Measurements from ENCODE around the gene AKR1A1.
A peak's percentile ranks its signal among the peaks of the same experiment; 100 is the strongest.
"Not testable (repeated sequence)": the region's sequence is repeated elsewhere in the genome, so short reads cannot be mapped to it uniquely, and the experiment has no call there.

The AKR1A1 gene

DNA sequence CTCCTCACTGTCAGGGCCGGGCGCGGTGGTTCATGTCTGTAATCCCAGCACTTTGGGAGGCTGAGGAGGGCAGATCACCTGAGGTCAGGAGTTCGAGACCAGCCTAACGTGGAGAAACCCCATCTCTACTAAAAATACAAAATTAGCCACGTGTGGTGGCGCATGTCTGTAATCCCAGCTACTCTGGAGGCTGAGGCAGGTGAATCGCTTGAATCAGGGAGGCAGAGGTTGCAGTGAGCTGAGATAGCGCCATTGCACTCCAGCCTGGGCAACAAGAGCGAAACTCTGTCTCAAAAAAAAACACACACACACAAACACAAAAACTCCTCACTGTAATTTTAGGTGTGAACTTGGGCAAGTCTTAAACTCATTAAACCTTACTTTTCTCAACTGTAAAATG lies 26.7 kb upstream of the AKR1A1 start:
- DNase-seq: not testable (repeated sequence)

DNA sequence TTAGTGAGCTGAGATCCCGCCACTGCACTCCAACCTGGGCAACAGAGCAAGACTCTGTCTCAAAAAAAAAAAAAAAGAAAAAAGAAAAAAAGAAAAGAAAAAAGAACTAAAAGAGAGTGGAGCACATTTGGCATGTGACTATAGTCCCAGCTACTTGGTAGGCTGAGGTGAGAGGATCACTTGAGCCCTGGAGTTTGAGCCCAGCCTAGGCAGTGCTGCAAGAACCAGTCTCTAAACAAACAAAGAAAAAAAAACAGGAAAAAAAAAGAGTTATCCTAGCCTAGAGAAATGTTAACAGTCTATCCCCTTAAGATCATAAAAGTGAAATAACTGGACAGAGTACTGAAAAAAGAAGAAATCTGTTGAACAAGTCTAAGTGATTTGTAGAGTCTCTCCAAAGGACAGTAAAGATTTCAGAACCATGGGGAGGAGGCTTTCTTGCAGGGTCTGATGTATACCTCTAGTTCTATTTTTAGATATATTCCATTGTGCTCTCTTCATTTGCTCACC lies 24.4 kb upstream of the AKR1A1 start:
- DNase-seq: peak; percentile 32

DNA sequence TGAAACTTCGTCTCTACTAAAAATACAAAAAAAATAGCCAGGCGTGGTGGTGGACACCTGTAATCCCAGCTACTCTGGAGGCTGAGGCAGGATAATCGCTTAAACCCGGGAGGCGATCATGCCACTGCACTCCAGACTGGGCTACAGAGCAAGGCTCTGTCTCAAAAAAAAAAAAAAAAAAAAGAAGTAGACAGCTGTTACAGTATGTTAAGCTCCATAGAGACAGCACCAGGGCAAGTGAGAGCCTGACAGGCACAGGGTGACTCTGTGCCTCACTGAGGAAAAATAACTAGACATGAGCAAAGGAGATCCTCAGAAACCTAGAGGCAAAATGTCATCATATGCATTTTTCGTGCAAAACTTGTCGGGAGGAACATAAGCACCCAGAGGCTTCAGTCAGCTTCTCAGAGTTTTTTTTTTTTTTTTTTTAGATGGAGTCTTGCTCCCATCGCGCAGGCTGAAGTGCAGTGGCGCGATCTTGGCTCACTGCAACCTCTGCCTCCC lies 19.9 kb upstream of the AKR1A1 start:
- no peak for DNase-seq

DNA sequence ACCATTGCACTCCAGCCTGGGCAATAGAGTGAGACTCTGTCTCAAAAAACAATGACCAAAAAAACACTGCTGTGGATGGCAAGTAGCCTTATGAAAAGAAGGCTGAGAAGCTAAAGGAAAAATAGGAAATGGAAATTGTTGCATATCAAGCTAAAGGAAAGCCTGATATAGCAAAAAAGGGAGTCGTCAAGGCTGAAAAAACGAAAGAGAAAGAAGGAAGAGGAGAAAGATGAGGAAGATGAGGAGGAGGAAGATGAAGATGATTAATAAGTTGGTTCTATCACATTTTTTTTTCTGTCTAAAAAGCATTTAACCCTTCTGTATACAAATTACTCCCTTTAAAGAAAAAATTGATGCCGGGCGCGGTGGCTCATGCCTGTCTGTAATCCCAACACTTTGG lies 18.8 kb upstream of the AKR1A1 start:
- no peak for DNase-seq

DNA sequence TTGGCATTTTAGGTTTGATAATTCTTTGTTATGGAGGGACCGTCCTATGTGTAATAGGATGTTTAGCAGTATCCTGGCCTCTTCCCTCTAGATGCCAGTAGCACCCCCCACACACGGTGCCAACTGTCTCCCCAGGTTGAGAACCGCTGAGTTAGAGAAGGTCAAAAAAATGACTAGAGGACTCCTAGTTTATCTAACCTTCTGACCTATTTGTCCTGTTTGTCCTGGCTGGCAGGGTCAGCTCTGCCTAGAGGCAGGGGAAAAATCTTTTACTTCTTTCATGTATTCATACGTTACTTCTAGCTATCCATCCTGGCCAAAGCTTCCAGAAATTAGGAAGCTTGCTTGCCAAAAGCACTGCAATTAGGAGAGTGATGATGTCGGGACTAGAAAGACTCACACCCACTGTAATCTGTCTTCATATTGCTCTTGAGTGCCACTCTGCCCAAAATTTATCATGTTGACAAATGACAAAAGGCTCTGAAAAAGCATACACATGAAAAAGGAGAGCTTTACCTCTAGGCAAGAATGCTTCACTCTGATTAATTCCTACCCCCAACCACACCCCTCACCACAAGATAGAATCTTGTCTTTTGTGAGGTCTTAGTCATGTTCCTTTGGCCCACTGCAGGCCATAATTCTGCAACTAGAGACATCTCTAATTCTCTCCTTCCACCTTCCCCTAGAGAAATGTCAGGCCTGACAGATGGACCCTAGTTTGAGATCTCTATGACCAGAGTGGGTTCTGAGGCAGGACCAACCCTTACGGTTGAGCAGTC lies 14.4 kb upstream of the AKR1A1 start:
- no peak for DNase-seq

DNA sequence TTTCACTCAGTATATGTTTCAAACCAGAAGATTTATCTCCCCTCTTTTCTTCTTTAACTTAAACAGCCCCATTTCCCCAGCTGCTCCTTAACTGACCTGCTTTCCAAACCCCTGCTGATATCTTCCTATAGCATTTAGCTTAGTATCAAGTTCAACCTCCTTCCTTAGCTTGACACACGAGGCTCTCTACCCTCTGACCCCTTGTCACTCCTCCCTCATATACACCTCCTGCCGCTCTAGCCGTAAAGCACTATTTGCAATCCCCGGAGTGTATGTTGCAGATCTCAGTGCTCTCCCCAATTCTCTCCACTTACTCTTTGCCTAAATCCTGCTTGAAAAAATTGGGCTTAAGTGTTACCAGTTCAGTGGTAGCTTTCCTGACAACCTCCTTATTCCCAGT lies 13.7 kb upstream of the AKR1A1 start:
- no peak for DNase-seq

DNA sequence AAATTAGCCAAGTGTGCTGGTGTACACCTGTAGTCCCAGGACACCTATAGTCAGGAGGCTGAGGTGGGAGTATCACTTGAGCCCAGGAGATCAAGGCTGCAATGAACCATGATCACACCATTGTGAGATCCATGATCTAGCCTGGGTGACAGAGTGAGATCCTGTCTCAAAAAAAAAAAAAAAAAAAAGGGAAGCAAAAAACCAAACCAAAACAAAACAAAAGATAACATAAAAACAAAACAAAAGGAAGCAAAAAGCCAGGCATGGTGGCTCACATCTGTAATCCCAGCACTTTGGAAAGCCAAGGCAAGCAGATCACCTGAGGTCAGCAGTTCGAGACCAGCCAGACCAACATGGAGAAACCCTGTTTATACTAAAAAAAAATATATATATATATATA lies 9.4 kb upstream of the AKR1A1 start:
- DNase-seq: no peak

DNA sequence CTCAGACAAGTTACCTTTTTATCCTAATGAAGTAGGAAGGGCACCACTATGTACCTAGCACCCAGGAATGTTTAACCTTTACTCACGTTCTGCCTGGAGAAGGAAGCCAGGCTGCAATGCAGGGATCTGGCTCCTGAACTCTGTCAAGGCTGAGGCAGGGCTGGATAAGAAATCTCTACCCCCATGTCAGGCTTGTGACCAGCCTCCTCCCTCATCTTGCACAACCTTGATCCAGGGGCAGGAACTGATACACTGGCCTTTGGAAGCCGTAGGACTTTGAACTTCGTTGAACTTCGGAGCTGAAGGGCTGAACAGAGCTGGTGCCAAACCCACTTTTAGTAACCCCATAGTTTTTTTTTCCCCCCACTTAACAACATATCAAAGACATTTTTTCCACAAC lies 8.0 kb upstream of the AKR1A1 start:
- DNase-seq: no peak

DNA sequence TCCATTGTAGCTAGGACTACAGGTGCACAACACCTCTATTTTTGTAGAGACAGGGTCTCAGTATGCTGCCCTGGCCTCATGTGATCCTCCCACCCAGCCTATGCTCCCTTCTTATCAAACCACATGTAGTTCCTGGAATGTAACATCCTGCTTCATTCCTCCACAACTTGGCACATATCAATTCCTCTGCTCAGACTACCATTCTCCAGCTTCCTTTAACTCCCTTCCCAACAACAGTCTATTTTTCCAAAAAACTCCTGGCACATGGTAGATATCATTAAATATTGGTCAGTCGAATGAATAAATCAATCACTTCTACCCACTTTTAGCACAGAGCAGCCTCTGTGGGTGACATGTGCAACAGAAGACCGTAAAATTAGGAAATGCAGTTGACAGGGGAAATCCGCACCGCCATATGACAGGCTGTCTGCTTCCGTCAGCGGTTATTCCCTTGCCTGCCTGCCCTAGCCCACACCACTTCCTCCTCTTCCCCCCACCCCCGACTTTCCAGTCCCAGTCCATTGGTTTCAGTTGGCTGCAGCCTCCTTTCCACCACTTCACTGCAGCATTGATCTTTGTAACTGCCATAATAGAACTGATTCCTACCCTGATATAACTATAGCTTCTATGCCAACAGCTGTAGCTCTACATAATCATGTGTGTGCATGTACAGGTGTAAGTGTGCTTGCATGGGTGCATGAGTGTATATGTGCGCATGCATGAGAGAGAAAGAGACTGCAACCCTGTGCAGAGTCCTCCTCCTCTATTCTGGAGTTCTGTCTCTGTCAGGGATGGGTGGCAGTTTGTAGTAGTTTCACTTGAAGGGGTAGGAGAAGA lies 6.8 kb upstream of the AKR1A1 start:
- no peak for DNase-seq

DNA sequence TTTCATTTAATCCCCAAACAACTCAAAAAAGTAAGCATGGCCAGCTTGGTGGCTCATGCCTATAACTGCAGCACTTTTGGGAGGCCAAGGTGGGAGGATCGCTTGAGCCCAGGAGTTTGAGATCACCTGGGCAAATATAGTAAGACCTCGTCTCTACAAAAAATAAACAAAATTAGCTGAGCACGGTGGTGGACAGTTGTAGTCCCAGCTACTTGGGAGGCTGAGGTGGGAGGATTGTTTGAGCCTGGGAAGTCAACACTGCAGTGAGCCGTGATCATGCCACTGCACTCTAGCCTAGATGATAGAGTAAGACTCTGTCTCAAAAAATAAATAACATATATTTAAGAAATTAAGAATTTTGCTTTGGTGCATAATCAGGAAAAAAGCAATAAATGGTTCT lies 6.1 kb upstream of the AKR1A1 start:
- no peak for DNase-seq

DNA sequence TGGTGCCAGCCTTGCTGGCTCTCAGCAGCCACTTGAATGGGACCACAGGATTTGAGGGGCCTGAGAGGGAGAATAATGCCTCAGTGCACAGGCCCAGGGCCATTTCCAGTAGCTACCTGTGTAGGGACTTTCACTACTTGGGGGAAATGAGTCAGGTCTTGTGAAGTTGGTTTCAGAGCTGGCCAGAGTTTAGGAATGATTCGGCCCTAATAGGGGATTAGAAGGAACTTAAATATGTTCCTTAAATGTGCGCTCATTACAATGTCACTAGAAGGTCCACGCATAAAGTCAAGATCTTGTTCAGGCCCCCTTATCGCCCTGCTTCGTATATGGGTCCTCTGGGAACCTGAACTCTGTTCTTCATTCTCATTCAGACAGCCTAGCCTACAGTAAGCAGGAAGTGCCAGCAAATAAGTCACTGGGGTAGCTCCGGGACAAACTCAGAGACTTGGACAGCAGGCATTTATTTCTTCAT lies 5.6 kb upstream of the AKR1A1 start:
- DNase-seq: no peak

DNA sequence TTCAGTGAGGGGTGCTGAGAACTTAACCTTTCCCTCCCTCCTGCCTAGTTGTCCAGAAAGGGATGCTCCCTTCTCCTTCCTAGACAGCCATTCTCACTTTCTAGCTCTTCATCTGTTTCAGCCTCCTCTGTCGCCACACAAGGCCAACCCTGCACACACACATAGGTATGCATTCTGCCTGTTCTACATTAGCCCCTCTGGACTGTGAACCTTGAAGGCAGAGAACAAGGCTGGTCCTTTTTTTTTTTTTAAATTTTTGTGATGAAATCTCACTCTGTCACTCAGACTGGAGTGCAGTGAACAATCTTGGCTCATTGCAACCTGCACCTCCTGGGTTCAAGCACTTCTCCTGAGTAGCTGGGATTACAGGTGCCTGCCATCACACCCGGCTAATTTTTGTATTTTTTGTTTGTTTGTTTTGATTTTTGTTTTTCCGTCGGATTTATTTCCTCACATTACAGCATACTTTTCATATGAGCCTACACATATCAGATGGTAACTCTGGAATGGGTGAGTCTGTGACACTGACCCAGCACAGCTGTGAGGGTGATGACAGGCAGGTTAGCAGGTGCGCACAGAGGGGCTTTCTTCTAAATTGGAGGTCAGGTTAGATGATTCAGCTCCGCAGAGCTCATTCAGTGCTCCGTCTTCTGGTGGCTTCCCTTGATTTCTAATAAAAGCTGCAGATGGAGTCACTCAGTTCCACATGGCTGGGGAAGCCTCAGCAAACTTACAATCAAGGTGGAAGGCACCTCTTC lies 4.9 kb upstream of the AKR1A1 start:
- DNase-seq: no peak

DNA sequence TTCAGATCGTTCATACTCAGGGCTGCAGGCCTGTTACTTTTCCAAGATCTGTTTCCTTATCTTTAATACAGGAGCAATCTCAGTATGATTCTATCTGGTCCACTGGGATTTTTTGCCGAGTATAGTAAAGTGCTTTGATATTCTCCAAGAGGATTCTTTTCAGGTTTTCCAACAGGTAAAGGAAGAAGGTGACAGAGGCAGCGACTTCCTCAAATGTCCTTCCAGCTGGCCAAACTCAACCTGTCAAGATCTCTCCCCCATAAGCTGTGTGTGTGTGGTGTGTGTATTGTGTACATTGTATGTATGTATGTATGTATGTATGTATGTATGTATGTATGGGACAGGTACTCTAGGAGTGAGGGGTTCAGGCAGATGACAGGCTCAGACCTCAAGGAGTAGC lies 1.1 kb downstream of the AKR1A1 start:
- DNase-seq: no peak

DNA sequence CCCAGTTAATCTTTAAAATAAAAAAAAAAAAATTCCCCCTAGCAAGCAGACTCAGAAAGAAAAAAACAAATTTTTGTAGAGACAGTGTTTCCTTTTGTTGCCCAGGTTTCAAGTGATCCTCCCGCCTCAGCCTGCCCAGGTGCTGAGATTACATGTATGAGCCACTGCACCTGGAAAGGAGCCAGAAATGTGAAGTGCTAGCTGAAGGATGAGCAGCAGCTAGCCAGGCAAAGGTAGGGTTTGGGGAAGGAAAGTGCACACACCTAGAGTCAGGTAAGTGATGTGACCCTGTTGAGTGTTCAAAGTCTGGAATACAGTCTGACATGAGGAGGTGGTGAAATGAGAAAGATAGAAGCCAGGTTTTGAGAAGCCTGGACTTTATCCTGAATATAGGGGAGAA lies 1.7 kb downstream of the AKR1A1 start:
- DNase-seq: peak; percentile 98

DNA sequence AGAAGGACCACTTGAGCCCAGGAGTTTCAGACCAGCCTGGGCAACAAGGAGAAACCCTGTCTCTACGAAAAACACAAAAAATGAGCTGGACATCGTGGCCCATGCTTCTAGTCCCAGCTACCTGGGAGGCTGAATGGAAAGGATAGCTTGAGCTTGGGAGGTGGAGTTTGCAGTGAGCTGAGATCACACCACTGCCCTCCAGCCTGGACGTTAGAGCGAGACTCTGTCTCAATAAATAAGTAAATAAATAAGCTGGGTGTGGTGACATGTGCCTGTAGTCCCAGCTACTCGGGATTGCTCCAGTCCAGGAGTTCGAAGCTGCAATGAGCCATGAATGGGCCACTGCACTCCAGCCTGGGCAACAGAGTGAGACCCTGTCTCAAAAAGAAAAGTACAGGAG lies 3.6 kb downstream of the AKR1A1 start:
- DNase-seq: no peak

DNA sequence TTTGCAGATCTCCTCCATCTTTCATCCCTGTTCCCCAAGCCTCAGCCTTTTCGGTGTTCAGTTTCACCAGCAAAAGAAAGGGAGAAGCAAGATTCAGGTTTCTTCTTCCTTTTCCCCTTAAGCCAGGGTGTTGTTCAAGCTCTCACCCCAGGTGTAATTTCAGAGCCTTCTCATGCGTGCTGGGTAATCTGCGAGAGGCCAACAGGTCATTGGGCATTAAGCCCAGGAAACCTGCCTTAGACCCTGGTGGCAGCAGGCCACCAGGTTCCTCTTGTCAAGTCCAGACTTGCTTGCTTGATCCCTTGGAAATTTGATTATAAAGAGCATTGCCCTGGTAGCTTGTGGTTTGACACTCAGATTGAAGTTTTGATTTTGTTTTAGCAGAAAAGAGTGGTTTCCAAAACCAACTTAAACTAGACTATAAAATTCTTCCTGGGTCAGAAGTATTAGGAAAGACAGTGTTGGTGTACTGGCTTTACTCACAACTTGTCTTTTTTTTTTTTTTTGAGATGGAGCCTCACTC lies 6.9 kb downstream of the AKR1A1 start:
- DNase-seq: peak; percentile 57

DNA sequence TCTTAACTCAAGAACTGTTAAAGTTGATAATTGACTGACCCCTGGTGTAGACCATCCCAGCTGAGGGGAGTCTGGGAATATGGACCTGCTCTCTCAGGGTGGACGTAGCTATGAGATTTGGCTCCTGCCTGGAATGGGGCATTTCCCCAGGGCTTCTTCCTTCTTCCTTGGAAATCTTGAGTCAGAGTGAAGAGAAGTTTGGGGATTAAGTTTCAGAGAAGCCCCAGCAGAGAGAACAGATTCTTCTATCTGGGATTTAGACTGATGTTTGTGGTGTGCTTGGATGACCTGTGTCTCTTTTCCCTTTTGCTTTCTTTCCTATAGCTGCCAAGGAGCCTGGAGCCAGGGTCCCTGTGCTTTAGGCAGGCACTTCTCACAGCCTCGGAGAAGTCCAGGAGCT lies 13.2 kb downstream of the AKR1A1 start:
- DNase-seq: no peak

DNA sequence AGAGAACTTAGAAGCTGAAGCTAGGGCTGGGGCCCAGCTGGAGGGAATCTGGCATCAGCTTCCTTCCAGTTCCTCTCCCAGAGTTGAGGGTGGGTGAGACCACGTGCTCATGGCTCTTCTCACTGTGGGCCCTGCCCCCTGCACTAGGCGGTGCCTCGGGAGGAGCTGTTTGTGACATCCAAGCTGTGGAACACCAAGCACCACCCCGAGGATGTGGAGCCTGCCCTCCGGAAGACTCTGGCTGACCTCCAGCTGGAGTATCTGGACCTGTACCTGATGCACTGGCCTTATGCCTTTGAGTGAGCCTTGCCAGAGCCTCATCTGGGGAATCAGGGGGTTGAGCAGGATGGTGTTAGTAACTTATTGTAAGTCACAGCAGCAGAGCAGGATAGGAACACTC lies 16.1 kb downstream of the AKR1A1 start:
- DNase-seq: no peak

DNA sequence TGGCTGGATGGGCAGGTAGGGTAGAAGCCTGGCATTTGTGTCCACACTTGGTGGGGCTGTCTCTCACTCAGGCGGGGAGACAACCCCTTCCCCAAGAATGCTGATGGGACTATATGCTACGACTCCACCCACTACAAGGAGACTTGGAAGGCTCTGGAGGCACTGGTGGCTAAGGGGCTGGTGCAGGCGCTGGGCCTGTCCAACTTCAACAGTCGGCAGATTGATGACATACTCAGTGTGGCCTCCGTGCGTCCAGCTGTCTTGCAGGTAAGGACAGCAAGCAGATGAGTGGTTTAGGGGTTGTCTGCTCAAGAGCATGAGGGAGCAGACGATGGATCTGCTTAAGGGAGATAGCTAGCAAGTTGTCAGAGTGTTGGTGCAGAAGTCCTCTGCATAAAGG lies 17.3 kb downstream of the AKR1A1 start:
- no peak for DNase-seq

DNA sequence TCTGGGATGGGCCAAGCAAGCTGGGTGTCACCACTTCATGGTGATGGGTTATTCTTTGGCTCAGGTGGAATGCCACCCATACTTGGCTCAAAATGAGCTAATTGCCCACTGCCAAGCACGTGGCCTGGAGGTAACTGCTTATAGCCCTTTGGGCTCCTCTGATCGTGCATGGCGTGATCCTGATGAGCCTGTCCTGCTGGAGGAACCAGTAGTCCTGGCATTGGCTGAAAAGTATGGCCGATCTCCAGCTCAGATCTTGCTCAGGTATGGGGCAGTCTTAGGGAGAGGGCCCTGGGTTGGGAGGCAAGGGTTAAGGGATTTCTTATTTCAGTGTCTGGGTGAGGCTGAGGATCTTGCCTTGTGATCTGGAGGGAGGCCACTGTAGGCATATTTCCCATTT lies 17.8 kb downstream of the AKR1A1 start:
- DNase-seq: no peak

DNA sequence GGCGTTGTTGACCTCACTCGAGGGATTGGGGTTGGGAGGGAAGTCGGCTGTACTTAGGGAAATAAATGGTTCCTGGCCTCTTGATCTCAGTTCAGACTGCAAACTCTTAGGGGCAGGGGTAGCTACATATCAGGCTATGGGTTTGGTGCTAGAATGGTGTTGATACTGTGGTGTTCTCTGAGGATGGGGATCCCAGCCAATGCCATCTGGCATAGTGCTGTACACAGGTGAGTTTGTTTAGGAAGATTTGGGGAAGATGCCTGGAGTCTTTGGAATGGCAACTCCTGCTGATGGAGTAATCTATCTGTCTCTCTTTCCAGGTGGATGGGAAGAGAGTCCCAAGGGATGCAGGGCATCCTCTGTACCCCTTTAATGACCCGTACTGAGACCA lies 18.9 kb downstream of the AKR1A1 start:
- DNase-seq: no peak

DNA sequence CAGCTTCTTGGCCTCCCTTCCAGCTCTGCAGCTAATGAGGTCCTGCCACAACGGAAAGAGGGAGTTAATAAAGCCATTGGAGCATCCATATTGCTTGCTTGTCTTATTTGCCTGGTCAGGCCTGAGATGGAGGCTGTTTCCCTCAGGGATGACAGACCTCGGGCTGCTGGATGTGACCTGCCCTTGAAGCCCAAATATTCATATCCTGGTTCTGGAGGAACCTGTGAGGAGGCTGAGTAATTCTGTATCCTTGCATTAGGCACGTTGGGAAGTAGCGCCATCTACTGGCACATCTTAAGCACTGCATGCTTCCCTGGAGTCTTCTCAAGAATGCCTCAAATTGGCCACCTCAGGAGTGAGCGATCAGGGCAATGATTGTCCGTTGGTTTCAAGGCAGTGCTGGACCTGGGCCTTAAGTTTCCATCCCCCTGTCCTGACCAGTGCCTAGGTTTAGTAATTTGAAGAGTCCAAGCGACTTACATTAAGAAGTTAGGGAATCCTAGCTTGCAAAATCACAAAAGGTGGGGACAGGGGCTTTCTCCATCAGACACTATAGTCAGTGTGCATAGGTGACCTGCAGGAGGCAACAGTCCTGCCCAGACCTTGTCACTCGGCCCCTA lies 19.4 kb downstream of the AKR1A1 start:
- DNase-seq: peak; percentile 76

All from NCI-H2029 (cell line).